ENCODE data around the gene NAALADL2. TPM values are rescaled to one million over a fixed set of nuclear protein-coding genes. Genes with fewer than 3 reads are reported as not detected.
"Not testable (repeated sequence)": the region's sequence is repeated elsewhere in the genome, so short reads cannot be mapped to it uniquely, and the experiment has no call there.

NAALADL2 gene
- polyA plus RNA-seq, 1 experiment = 6.3 TPM

DNA sequence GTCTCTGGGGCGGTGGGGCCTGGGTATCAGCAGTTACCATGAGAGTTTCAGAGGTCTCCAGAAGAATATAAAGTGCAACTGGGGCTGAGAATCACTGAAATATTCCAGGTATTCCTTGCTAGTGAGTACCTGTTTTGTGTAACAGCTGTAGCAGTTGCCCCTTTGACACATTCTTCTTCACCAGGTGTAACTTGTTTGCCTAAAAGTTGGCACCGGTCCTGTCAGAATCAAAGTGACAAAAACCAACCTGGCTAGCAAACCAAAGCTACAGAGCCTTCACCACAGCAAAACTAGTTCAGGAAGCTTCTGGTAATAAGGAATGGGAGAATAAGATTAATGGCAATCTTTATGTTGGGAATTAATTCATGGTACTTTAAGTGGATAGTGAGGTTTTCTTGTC lies 296.0 kb downstream of the NAALADL2 start:
- Histone ChIP-seq H3K27ac (ENCODE audit: low read depth, low read length) (no peak overlapping the region), H3K4me3 (ENCODE audit: low read depth, low read length) (no peak overlapping the region), H3K27me3 (ENCODE audit: control insufficient read depth, insufficient read depth, low read length) (no peaks in the 10 kb centered on the region), H3K9me3 (ENCODE audit: control insufficient read depth, insufficient read depth, low read length) (no peaks in the 10 kb centered on the region)
- TF ChIP-seq, protein P1, sequence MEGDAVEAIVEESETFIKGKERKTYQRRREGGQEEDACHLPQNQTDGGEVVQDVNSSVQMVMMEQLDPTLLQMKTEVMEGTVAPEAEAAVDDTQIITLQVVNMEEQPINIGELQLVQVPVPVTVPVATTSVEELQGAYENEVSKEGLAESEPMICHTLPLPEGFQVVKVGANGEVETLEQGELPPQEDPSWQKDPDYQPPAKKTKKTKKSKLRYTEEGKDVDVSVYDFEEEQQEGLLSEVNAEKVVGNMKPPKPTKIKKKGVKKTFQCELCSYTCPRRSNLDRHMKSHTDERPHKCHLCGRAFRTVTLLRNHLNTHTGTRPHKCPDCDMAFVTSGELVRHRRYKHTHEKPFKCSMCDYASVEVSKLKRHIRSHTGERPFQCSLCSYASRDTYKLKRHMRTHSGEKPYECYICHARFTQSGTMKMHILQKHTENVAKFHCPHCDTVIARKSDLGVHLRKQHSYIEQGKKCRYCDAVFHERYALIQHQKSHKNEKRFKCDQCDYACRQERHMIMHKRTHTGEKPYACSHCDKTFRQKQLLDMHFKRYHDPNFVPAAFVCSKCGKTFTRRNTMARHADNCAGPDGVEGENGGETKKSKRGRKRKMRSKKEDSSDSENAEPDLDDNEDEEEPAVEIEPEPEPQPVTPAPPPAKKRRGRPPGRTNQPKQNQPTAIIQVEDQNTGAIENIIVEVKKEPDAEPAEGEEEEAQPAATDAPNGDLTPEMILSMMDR (IDR thresholded peaks at IDR 0.05; ENCODE audit: low read depth, low read length) = no peak
- ChIA-PET POLR2A (no interaction called here), CTCF (interaction anchor here (0.7 kb wide), 1 partner anchor 9 kb away, joined by 3 read pairs; no protein-coding TSS in a partner anchor)
- no peak for DNase-seq (ENCODE audit: low read depth, low spot score)

- no peaks in the 10 kb centered on the region for H3K27me3 ChIP-seq (ENCODE audit: control insufficient read depth, insufficient read depth, low read length)
- TF ChIP-seq, protein P1 (IDR thresholded peaks at IDR 0.05; ENCODE audit: low read depth, low read length) = no peak
- ChIA-PET POLR2A (no interaction called here), CTCF (no interaction called here)
- H3K9me3 ChIP-seq (ENCODE audit: control insufficient read depth, insufficient read depth, low read length) = no peaks in the 10 kb centered on the region
- DNase-seq (ENCODE audit: low read depth, low spot score) = no peak
- no peak overlapping the region for H3K27ac ChIP-seq (ENCODE audit: low read depth, low read length)
- H3K4me3 ChIP-seq (ENCODE audit: low read depth, low read length) = no peak overlapping the region
These were observed 300.1 kb downstream of the NAALADL2 start for GRCh38 chr3:175159202-175159601.

GRCh38 chr3:175161291-175161690 lies 302.2 kb downstream of the NAALADL2 start:
- TF ChIP-seq, protein P1 (IDR thresholded peaks at IDR 0.05; ENCODE audit: low read depth, low read length) = no peak
- Histone ChIP-seq H3K9me3 (ENCODE audit: control insufficient read depth, insufficient read depth, low read length) (no peaks in the 10 kb centered on the region), H3K4me3 (ENCODE audit: low read depth, low read length) (no peak overlapping the region), H3K27me3 (ENCODE audit: control insufficient read depth, insufficient read depth, low read length) (no peaks in the 10 kb centered on the region), H3K27ac (ENCODE audit: low read depth, low read length) (no peak overlapping the region)
- DNase-seq (ENCODE audit: low read depth, low spot score) = no peak
- ChIA-PET CTCF (no interaction called here), POLR2A (no interaction called here)

DNA sequence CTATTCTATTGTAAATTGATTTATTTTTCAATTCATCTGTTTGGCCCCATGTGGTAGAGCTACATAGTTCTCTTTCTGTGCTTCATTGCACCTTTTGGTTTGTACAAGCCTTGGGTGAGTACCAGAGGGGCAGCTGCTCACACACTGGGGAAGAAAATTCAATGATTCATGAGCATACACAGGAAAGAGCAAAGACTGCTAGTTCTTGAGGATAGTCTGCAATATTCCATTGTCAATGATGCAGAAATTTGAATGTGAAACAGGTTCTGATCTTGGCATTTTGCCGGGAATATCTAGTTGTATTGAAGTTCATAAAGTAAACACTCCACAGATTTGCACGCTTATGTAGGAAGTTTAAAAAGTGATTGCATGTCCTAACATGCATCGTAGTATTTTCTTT lies 304.6 kb downstream of the NAALADL2 start:
- POLR2A ChIA-PET = no interaction called here
- H3K4me3 ChIP-seq (ENCODE audit: low read depth, low read length) = no peak overlapping the region
- no peak for DNase-seq (ENCODE audit: low read depth, low spot score)
- CTCF ChIA-PET = no interaction called here
- no peaks in the 10 kb centered on the region for H3K27me3 ChIP-seq (ENCODE audit: control insufficient read depth, insufficient read depth, low read length)
- H3K27ac ChIP-seq (ENCODE audit: low read depth, low read length) = no peak overlapping the region
- TF ChIP-seq, protein P1 (IDR thresholded peaks at IDR 0.05; ENCODE audit: low read depth, low read length) = no peak
- no peaks in the 10 kb centered on the region for H3K9me3 ChIP-seq (ENCODE audit: control insufficient read depth, insufficient read depth, low read length)

DNA sequence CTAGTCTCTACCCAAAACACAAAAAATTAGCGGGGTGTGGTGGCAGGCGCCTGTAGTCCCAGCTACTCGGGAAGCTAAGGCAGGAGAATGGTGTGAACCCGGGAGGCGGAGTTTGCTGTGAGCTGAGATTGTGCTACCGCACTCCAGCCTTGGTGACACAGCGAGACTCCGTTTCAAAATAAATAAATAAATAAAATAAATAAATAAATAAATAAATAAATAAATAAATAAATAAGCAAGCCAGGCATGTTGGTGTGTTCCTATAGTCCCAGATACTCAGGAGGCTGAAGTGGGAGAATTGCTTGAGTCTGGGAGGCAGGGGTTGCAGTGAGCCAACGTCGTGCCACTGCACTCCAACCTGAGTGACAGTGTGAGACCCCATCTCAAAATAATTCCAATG lies 314.0 kb downstream of the NAALADL2 start:
- POLR2A ChIA-PET; H3K27ac ChIP-seq (ENCODE audit: low read depth, low read length); DNase-seq (ENCODE audit: low read depth, low spot score); H3K9me3 ChIP-seq (ENCODE audit: control insufficient read depth, insufficient read depth, low read length); H3K27me3 ChIP-seq (ENCODE audit: control insufficient read depth, insufficient read depth, low read length); H3K4me3 ChIP-seq (ENCODE audit: low read depth, low read length); CTCF ChIA-PET: not testable (repeated sequence)

- H3K27ac ChIP-seq (ENCODE audit: low read depth, low read length) = no peak overlapping the region
- H3K4me3 ChIP-seq (ENCODE audit: low read depth, low read length) = no peak overlapping the region
- no peak for DNase-seq (ENCODE audit: low read depth, low spot score)
- CTCF ChIA-PET = no interaction called here
- no peaks in the 10 kb centered on the region for H3K9me3 ChIP-seq (ENCODE audit: control insufficient read depth, insufficient read depth, low read length)
- TF ChIP-seq, protein P1 (IDR thresholded peaks at IDR 0.05; ENCODE audit: low read depth, low read length) = no peak
- H3K27me3 ChIP-seq (ENCODE audit: control insufficient read depth, insufficient read depth, low read length) = no peaks in the 10 kb centered on the region
- POLR2A ChIA-PET = no interaction called here
These were observed 317.4 kb downstream of the NAALADL2 start for GRCh38 chr3:175176556-175176955.
